Panc1 (cell line): ENCODE data around the gene CD6. TPM values are rescaled to one million over a fixed set of nuclear protein-coding genes. Genes with fewer than 3 reads are reported as not detected.

Source experiments
- ATAC-seq: fragments of 200-7000 bp; cut with Tn5 transposase; 2 replicates; pipeline ENCODE4 v1.9.1; 2020; ENCODE audit warnings: mild to moderate bottlenecking, moderate library complexity
- BruUV-seq: library from RNA; stranded (reverse); fragments of 400-500 nt; replicated peaks from 2 replicates; lab custom pipeline; 2021; lab: Mats Ljungman, UMichigan
- CTCF ChIA-PET: fragments of 300-600 bp; sonication (Branson Sonifier 250); formaldehyde crosslinking; loops from one replicate; lab custom pipeline; 2022; ENCODE audit warnings: antibody characterized with exemption; lab: Charles Lee
- POLR2A ChIA-PET: fragments of 300-600 bp; sonication (Branson Sonifier 250); formaldehyde crosslinking; loops from one replicate; lab custom pipeline; 2022; ENCODE audit warnings: antibody characterized with exemption; lab: Charles Lee
- DNase-seq: peaks from one replicate; pipeline ENCODE4 v3.0.0-alpha.2; 2010; ENCODE audit warnings: low read depth, low spot score
- H3K27ac ChIP-seq: 2 replicates; pipeline ENCODE4 v1.5.1; 2011; ENCODE audit warnings: mild to moderate bottlenecking, low read length, inconsistent platforms
- H3K27me3 ChIP-seq: fragments of 200-500 bp; sonication (Bioruptor generic); 2 replicates; pipeline ENCODE4 v1.6.0; 2014; ENCODE audit warnings: low read length, inconsistent platforms; ENCODE audit not compliant: control insufficient read depth, insufficient read depth
- H3K36me3 ChIP-seq: fragments of 200-500 bp; sonication (Bioruptor generic); 2 replicates; pipeline ENCODE4 v1.5.1; 2014; ENCODE audit warnings: inconsistent platforms, mild to moderate bottlenecking, low read length, moderate library complexity; ENCODE audit not compliant: control insufficient read depth, insufficient read depth
- H3K4me1 ChIP-seq: 2 replicates; pipeline ENCODE4 v1.5.1; 2011; ENCODE audit warnings: inconsistent platforms, mild to moderate bottlenecking, low read length, moderate library complexity; ENCODE audit not compliant: control insufficient read depth, insufficient read depth
- H3K4me3 ChIP-seq, 2 experiments: 2 replicates each; pipeline ENCODE4 v1.5.1; 2011 to 2012; ENCODE audit warnings: low read depth in 2 of 2, low read length in 2 of 2, mild to moderate bottlenecking in 2 of 2, inconsistent platforms in 1 of 2, moderate library complexity in 1 of 2
- H3K9me3 ChIP-seq: fragments of 200-500 bp; sonication (Bioruptor generic); 2 replicates; pipeline ENCODE4 v1.5.1; 2014; ENCODE audit warnings: low read depth, mild to moderate bottlenecking, inconsistent platforms, low read length, moderate library complexity; ENCODE audit not compliant: control insufficient read depth, insufficient read depth
- CTCF ChIP-seq: fragments of 450-650 bp; IDR thresholded peaks from 2 replicates; pipeline ENCODE4 v1.5.1; 2017; ENCODE audit warnings: mild to moderate bottlenecking
- POLR2AphosphoS5 ChIP-seq: IDR thresholded peaks from 2 replicates; pipeline ENCODE4 v1.6.1; 2012; ENCODE audit warnings: mild to moderate bottlenecking, low read depth, low read length, moderate library complexity
- REST ChIP-seq, 2 experiments: IDR thresholded peaks; 2 replicates each; pipeline ENCODE4 v1.6.1; 2011 to 2012; ENCODE audit warnings: low read depth in 2 of 2, control low read depth in 1 of 2, low read length in 1 of 2, mild to moderate bottlenecking in 1 of 2, moderate library complexity in 1 of 2; ENCODE audit not compliant: insufficient read depth in 1 of 2
- SIN3A ChIP-seq: IDR thresholded peaks from 2 replicates; pipeline ENCODE4 v1.6.1; 2012; ENCODE audit warnings: low read depth, mild to moderate bottlenecking, low read length, moderate library complexity, borderline replicate concordance; ENCODE audit not compliant: insufficient read depth
- TCF7L2 ChIP-seq: IDR thresholded peaks from 2 replicates; pipeline ENCODE4 v1.6.1; 2011; ENCODE audit warnings: mild to moderate bottlenecking, low read depth, low read length, inconsistent platforms
- in situ Hi-C: cut with HindIII; loops from 2 replicates; pipeline ENCODE4 v1.10.0; 2016; ENCODE audit warnings: low sequenced_read_pairs, low pct_unique_long_range_greater_than_20kb
- intact Hi-C: fragments of 100-400 bp; cut with micrococcal nuclease; formaldehyde crosslinking; loops from one replicate; pipeline ENCODE4 v1.10.0; 2022; ENCODE audit not compliant: unreplicated experiment
- total RNA-seq: library from RNA; stranded (reverse); gene quantifications from one replicate; pipeline ENCODE4 v1.2.1, GENCODE V29; 2021; ENCODE audit not compliant: unreplicated experiment

CD6 gene
- total RNA-seq, 1 experiment from 2014 or later = 1.1 TPM

DNA sequence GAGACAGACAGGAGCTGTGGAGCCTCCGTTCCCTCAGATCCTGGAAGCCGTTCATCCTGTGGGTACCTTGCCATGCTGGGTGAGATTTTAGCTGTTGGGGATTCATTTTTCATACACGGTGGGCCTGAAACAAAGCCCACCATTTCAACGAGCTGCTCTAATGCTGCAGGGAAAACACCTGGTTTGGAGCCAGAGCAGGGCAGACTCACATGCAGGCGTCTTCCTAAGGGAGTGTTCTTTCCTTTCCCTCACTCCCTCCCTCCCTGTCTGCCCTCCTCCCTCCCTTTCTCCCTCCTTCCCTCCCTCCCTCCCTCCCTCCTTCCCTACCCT is 52.5 kb downstream of the CD6 start:
- Histone ChIP-seq H3K4me3 (no peak overlapping the region), H3K36me3 (no peaks in the 10 kb centered on the region), H3K27me3 (0 out of 2 replicates have a peak, but pooled peaks cover 2% of the 10 kb centered on the region), H3K9me3 (no peaks in the 10 kb centered on the region), H3K27ac (no peak overlapping the region), H3K4me1 (no peaks in the 10 kb centered on the region)
- in situ Hi-C loops (no loop called here), intact Hi-C loops (no loop called here)
- no TSS peak for BruUV-seq
- ATAC-seq (no peak), DNase-seq (no peak)
- ChIA-PET CTCF (interaction anchor here (0.6 kb wide), 1 partner anchor 45 kb away, joined by 5 read pairs; no protein-coding TSS in a partner anchor), POLR2A (no interaction called here)
- TF ChIP-seq CTCF (no peak), POLR2AphosphoS5 (no peak), SIN3A (no peak), TCF7L2 (no peak), REST (IDR thresholded peaks at IDR 0.05; ENCODE audit: insufficient read depth in 1 of 2, low read depth in 2 of 2, low read length in 1 of 2) (no peak)

DNA sequence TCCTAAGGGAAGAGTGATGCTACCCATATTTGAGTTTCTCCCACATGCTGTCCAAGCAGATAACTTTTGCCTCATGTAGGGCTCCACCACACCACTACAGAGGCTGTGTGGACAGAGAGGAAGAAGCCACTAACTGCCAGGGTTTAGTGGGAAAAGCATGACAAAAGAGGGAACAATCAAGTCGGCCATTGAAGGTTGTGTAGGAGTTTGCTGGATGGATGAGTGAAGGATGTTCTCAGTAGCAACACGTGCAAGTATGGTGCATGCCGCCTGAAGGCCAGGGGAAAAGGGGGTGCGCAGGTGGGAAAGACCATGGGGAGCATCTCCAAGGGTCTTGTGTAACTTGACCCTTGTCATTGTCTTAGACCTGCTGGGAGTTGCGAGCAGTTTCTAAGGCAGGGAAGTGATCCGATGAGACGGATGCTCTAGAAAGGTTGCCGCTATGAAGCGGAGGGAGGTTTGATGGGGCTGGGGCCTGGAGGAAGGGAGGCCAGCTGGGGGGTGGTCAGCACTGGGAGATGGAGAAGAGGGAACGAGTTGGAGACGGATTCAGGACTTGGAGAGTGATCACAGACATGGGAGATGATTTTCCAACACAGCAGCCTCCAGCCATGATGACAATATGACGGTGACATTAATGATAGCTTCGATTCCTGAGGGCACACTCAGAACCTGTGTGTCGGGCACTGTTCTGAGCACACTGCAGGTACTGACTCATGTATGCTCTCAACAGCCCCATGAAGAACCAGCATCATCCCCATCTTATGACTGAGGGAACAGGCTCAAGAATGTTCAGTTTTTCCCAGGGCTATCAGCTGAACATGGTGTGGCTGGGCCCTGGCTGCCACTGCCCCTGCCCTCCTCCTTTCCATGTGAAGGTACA is 53.7 kb downstream of the CD6 start:
- DNase-seq = no peak
- H3K9me3 ChIP-seq = no peaks in the 10 kb centered on the region
- in situ Hi-C loops = no loop called here
- H3K27me3 ChIP-seq = 0 out of 2 replicates have a peak, but pooled peaks cover 2% of the 10 kb centered on the region
- H3K4me1 ChIP-seq = no peaks in the 10 kb centered on the region
- no peak for TF ChIP-seq REST (IDR thresholded peaks at IDR 0.05; ENCODE audit: insufficient read depth in 1 of 2, low read depth in 2 of 2, low read length in 1 of 2)
- no peak for TF ChIP-seq SIN3A
- TF ChIP-seq TCF7L2 = no peak
- no peak for TF ChIP-seq CTCF
- no peak for TF ChIP-seq POLR2AphosphoS5
- H3K36me3 ChIP-seq = no peaks in the 10 kb centered on the region
- no peak for ATAC-seq
- ChIA-PET POLR2A (no interaction called here), CTCF (no interaction called here)
- H3K4me3 ChIP-seq = no peak overlapping the region
- H3K27ac ChIP-seq = no peak overlapping the region
- no TSS peak for BruUV-seq
- intact Hi-C loops = no loop called here
